H1 (cell line): ENCODE results near the gene UBB. TPM values are rescaled to one million over a fixed set of nuclear protein-coding genes. Genes with fewer than 3 reads are reported as not detected.
A peak's percentile ranks its signal among the peaks of the same experiment; 100 is the strongest.

Source experiments
- CTCF ChIA-PET: fragments of 300-600 bp; sonication (Branson Sonifier 250); formaldehyde crosslinking; loops from one replicate; lab custom pipeline; 2021; ENCODE audit not compliant: partially characterized antibody; lab: Charles Lee
- POLR2A ChIA-PET: fragments of 300-600 bp; sonication (Branson Sonifier 250); formaldehyde crosslinking; loops from one replicate; lab custom pipeline; 2021; ENCODE audit warnings: inconsistent platforms; ENCODE audit not compliant: partially characterized antibody; lab: Charles Lee
- DNase-seq, 2 experiments: peaks; one replicate each; pipeline versions ENCODE4 v3.0.0 to v3.0.0-alpha.2; 2010 to 2022; ENCODE audit warnings: low spot score in 2 of 2, low read depth in 1 of 2, mixed read lengths in 1 of 2
- FAIRE-seq: peaks from 2 replicates; lab custom pipeline; 2011; peaks lifted over from hg19 to GRCh38; lab: Jason Lieb, UNC
- H2AFZ ChIP-seq: 2 replicates; pipeline ENCODE4 v1.8.1; 2012; ENCODE audit warnings: low read length, inconsistent platforms
- H2AK5ac ChIP-seq: 2 replicates; pipeline ENCODE4 v1.6.1; 2013; ENCODE audit warnings: low read depth, low read length
- H2BK120ac ChIP-seq: replicated peaks from 2 replicates; pipeline ENCODE3; 2013; ENCODE audit warnings: low read depth, low read length, inconsistent platforms
- H2BK12ac ChIP-seq: 2 replicates; pipeline ENCODE4 v1.6.1; 2013; ENCODE audit warnings: low read depth, low read length
- H2BK15ac ChIP-seq: 2 replicates; pipeline ENCODE4 v1.6.1; 2013; ENCODE audit warnings: low read length
- H2BK20ac ChIP-seq: 2 replicates; pipeline ENCODE4 v1.6.1; 2013; ENCODE audit warnings: low read length
- H2BK5ac ChIP-seq: 2 replicates; pipeline ENCODE4 v1.6.1; 2013; ENCODE audit warnings: low read depth, low read length
- H3K14ac ChIP-seq: 2 replicates; pipeline ENCODE4 v1.6.1; 2013; ENCODE audit warnings: inconsistent platforms; ENCODE audit not compliant: insufficient read length
- H3K18ac ChIP-seq: 2 replicates; pipeline ENCODE4 v1.6.1; 2013; ENCODE audit warnings: low read length; ENCODE audit errors: extremely low read depth
- H3K23ac ChIP-seq: 2 replicates; pipeline ENCODE4 v1.6.1; 2013; ENCODE audit warnings: inconsistent platforms; ENCODE audit not compliant: insufficient read length
- H3K23me2 ChIP-seq: 2 replicates; pipeline ENCODE4 v1.6.1; 2013; ENCODE audit warnings: low read depth, low read length
- H3K27ac ChIP-seq: 2 replicates; pipeline ENCODE4 v1.6.1; 2011; ENCODE audit warnings: low read depth, low read length, inconsistent platforms
- H3K27me3 ChIP-seq, 4 experiments: replicated peaks in 1 of 4; 1 replicate in 1 of 4; 2 replicates in 3 of 4; pipeline versions ENCODE4 v1.6.1 to v1.8.1; 2011 to 2013; ENCODE audit warnings: low read length in 3 of 4, mild to moderate bottlenecking in 3 of 4, inconsistent platforms in 2 of 4, mixed read lengths in 2 of 4, moderate library complexity in 1 of 4; ENCODE audit not compliant: control insufficient read depth in 3 of 4, insufficient read depth in 3 of 4; ENCODE audit errors: extremely low read depth in 1 of 4
- H3K36me3 ChIP-seq, 4 experiments: 2 replicates each; pipeline versions ENCODE4 v1.6.1 to v1.8.1; 2011 to 2013; ENCODE audit warnings: mild to moderate bottlenecking in 4 of 4, low read length in 3 of 4, moderate library complexity in 2 of 4, control low read depth in 1 of 4, inconsistent platforms in 1 of 4; ENCODE audit not compliant: insufficient read depth in 4 of 4, control insufficient read depth in 2 of 4
- H3K4ac ChIP-seq: replicated peaks from 2 replicates; pipeline ENCODE3; 2013; ENCODE audit warnings: low read length, low read depth, mixed read lengths, inconsistent platforms; ENCODE audit not compliant: insufficient read length
- H3K4me1 ChIP-seq, 4 experiments: replicated peaks in 1 of 4; 1 replicate in 1 of 4; 2 replicates in 3 of 4; pipeline versions ENCODE4 v1.6.1 to v1.8.1; 2011 to 2013; ENCODE audit warnings: low read length in 3 of 4, inconsistent platforms in 2 of 4, mixed read lengths in 1 of 4; ENCODE audit not compliant: insufficient read depth in 4 of 4, control insufficient read depth in 3 of 4
- H3K4me2 ChIP-seq, 2 experiments: 2 replicates each; pipeline versions ENCODE4 v1.6.1 to v1.8.1; 2011 to 2013; ENCODE audit warnings: low read depth in 2 of 2, low read length in 2 of 2, control low read depth in 1 of 2, inconsistent platforms in 1 of 2, mild to moderate bottlenecking in 1 of 2; ENCODE audit not compliant: insufficient read depth in 1 of 2
- H3K4me3 ChIP-seq, 4 experiments: fragments of 200-600, 300-600 bp in 1 of 4; sonication (generic), shearing (Covaris generic), sonication (Bioruptor Twin) in 1 of 4; 2 replicates each; pipeline versions ENCODE4 v1.5.1 to v1.8.1; 2011 to 2016; ENCODE audit warnings: low read length in 4 of 4, low read depth in 3 of 4, control low read depth in 2 of 4, inconsistent platforms in 2 of 4, mild to moderate bottlenecking in 2 of 4, mixed read lengths in 1 of 4, moderate library complexity in 1 of 4; ENCODE audit not compliant: insufficient read depth in 2 of 4; ENCODE audit errors: extremely low read depth in 1 of 4
- H3K56ac ChIP-seq: replicated peaks from 2 replicates; pipeline ENCODE3; 2013; ENCODE audit warnings: low read depth, mild to moderate bottlenecking, mixed read lengths, low read length, inconsistent platforms; ENCODE audit not compliant: insufficient read length
- H3K79me1 ChIP-seq: 2 replicates; pipeline ENCODE4 v1.6.1; 2013; ENCODE audit warnings: low read depth, low read length, control low read depth
- H3K79me2 ChIP-seq, 2 experiments: 2 replicates each; pipeline versions ENCODE4 v1.6.1 to v1.8.1; 2012 to 2013; ENCODE audit warnings: low read length in 2 of 2, mild to moderate bottlenecking in 2 of 2, inconsistent platforms in 1 of 2; ENCODE audit not compliant: insufficient read depth in 2 of 2, control insufficient read depth in 1 of 2
- H3K9ac ChIP-seq, 4 experiments: replicated peaks in 1 of 4; 1 replicate in 1 of 4; 2 replicates in 3 of 4; pipeline versions ENCODE4 v1.6.1 to v1.8.1; 2011 to 2013; ENCODE audit warnings: low read depth in 3 of 4, low read length in 3 of 4, control low read depth in 2 of 4, mild to moderate bottlenecking in 2 of 4, moderate library complexity in 2 of 4, inconsistent platforms in 1 of 4; ENCODE audit errors: extremely low read depth in 1 of 4
- H3K9me3 ChIP-seq, 2 experiments: 2 replicates each; pipeline versions ENCODE4 v1.6.1 to v1.8.1; 2012 to 2013; ENCODE audit warnings: mild to moderate bottlenecking in 2 of 2, moderate library complexity in 2 of 2, control low read depth in 1 of 2, inconsistent platforms in 1 of 2, low read depth in 1 of 2, low read length in 1 of 2, mixed read lengths in 1 of 2; ENCODE audit not compliant: insufficient read depth in 2 of 2
- H4K20me1 ChIP-seq, 2 experiments: replicated peaks in 1 of 2; 2 replicates each; pipeline versions ENCODE3 to v1.8.1; 2011 to 2013; ENCODE audit warnings: inconsistent platforms in 2 of 2, low read length in 2 of 2, mild to moderate bottlenecking in 1 of 2; ENCODE audit not compliant: insufficient read depth in 2 of 2, control insufficient read depth in 1 of 2
- H4K5ac ChIP-seq: 2 replicates; pipeline ENCODE4 v1.6.1; 2013; ENCODE audit warnings: low read length, low read depth, mixed read lengths, inconsistent platforms; ENCODE audit not compliant: insufficient read length
- H4K8ac ChIP-seq: 2 replicates; pipeline ENCODE4 v1.8.0; 2013; ENCODE audit warnings: mild to moderate bottlenecking, moderate library complexity, low read length, inconsistent platforms; ENCODE audit not compliant: insufficient read depth; ENCODE audit errors: extremely low read depth
- H4K91ac ChIP-seq: replicated peaks from 2 replicates; pipeline ENCODE3; 2013; ENCODE audit warnings: low read length, mixed read lengths, inconsistent platforms; ENCODE audit not compliant: insufficient read length
- CREB1 ChIP-seq: IDR thresholded peaks from 2 replicates; pipeline ENCODE4 v1.6.1; 2012; ENCODE audit warnings: inconsistent platforms
- EGR1 ChIP-seq: IDR thresholded peaks from 2 replicates; pipeline ENCODE4 v1.6.1; 2011; ENCODE audit warnings: low read depth, low read length, borderline replicate concordance
- RFX5 ChIP-seq: IDR thresholded peaks from 2 replicates; pipeline ENCODE4 v1.6.1; 2011; ENCODE audit warnings: low read depth, low read length, improper control_type of control experiment, borderline replicate concordance
- SIN3A ChIP-seq, 2 experiments: IDR thresholded peaks in 1 of 2; conservative IDR thresholded peaks in 1 of 2; 2 replicates each; pipeline ENCODE4 v1.6.1; 2011 to 2012; ENCODE audit warnings: low read length in 2 of 2, improper control_type of control experiment in 1 of 2, low read depth in 1 of 2, mild to moderate bottlenecking in 1 of 2
- ZNF274 ChIP-seq: IDR thresholded peaks from 2 replicates; pipeline ENCODE4 v1.7.0; 2012; ENCODE audit warnings: low read length, borderline replicate concordance; ENCODE audit errors: extremely low read depth
- WGBS, 2 experiments: shearing (Covaris generic) in 1 of 2; methylation state at CpG; one replicate each; pipeline versions ENCODE4 v1.1.6 to v1.1.7; 2013 to 2015; ENCODE audit warnings: low lambda C conversion rate in 2 of 2, mixed read lengths in 2 of 2, inconsistent platforms in 1 of 2, low coverage in 1 of 2, missing lambda C conversion rate in 1 of 2; ENCODE audit not compliant: insufficient replicate concordance in 2 of 2, insufficient coverage in 1 of 2, insufficient read length in 1 of 2; ENCODE audit errors: extremely low coverage in 1 of 2, missing lambda C conversion rate in 1 of 2; 5-methylcytosine and 5-hydroxymethylcytosine counted together
- polyA plus RNA-seq, 7 experiments: library from polyadenylated mRNA; depleted of rRNA in 3 of 7; stranded (reverse) in 5 of 7; unstranded in 2 of 7; fragments of >200 nt in 5 of 7; fragments of 200-250 nt in 2 of 7; gene quantifications; 1 replicate in 5 of 7; 2 replicates in 1 of 7; 4 replicates in 1 of 7; pipeline versions ENCODE4 v1.2.1 to v1.2.3, GENCODE V29; 2011 to 2013; ENCODE audit warnings: missing spikeins in 2 of 7, mixed read lengths in 2 of 7
- total RNA-seq: library from RNA; stranded (reverse); fragmentation: NEBNext Ultra II Directional; extraction: Animal tissue kit (Norgen Biotek cat#: 25700); gene quantifications from 2 replicates; pipeline ENCODE4 v1.2.1, GENCODE V29; 2021

Gene UBB
- total and polyA plus RNA-seq, 2 of the 8 experiments (the other 6 are each of a cell fraction or from before 2014, with no cell fraction given), result 1,597 to 1,605 TPM

- no peak overlapping the region for H2AK5ac ChIP-seq
- CTCF ChIA-PET, result interaction anchor here (1.2 to 2.5 kb wide), 4 partner anchors 9 to 63 kb away, joined by 3 to 16 read pairs (median 7); no protein-coding TSS in a partner anchor
- H3K36me3 ChIP-seq, result no peaks in the 10 kb centered on the region
- H3K79me2 ChIP-seq, result no peaks in the 10 kb centered on the region
- H2BK20ac ChIP-seq, result no peak overlapping the region
- no peak overlapping the region for H2BK120ac ChIP-seq
- H2AFZ ChIP-seq, result no peak overlapping the region
- DNase-seq, result no peak
- H3K23me2 ChIP-seq, result no peaks in the 10 kb centered on the region
- H3K4me3 ChIP-seq, result no peak overlapping the region
- H3K18ac ChIP-seq, result no peak overlapping the region
- H3K27me3 ChIP-seq, result no peaks in the 10 kb centered on the region; a peak in 1 of 7 replicates
- H4K8ac ChIP-seq, result peak overlapping the region; percentile 45; the same call in 1 of the 2 replicates
- H3K9ac ChIP-seq, result no peak overlapping the region
- no peak overlapping the region for H3K4me2 ChIP-seq
- no peak overlapping the region for H3K14ac ChIP-seq
- H3K56ac ChIP-seq, result no peak overlapping the region
- no peak overlapping the region for H2BK15ac ChIP-seq
- no peak overlapping the region for H2BK12ac ChIP-seq
- no peaks in the 10 kb centered on the region for H3K79me1 ChIP-seq
- H4K5ac ChIP-seq, result no peak overlapping the region
- H3K9me3 ChIP-seq, result no peaks in the 10 kb centered on the region
- no peaks in the 10 kb centered on the region for H3K4me1 ChIP-seq
- no peak overlapping the region for H4K91ac ChIP-seq
- no peak overlapping the region for H3K27ac ChIP-seq
- H3K4ac ChIP-seq, result no peak overlapping the region
- POLR2A ChIA-PET, result interaction anchor here (1.0 to 6.0 kb wide), 3 partner anchors 13 to 45 kb away, joined by 5 to 75 read pairs (median 11); partner anchors contain the start of gene UBB
- no peak for FAIRE-seq
- 81% methylated on average over 20 of the region's 20 CpGs; no CpG with 5 or more reads in 1 of the 2 experiments for WGBS, 2 experiments
- H4K20me1 ChIP-seq, result no peaks in the 10 kb centered on the region
- TF ChIP-seq CREB1 (no peak), SIN3A (conservative IDR thresholded peaks at IDR 0.05 in 1 of 2, IDR thresholded peaks at IDR 0.05 in 1 of 2; ENCODE audit: low read depth in 1 of 2, low read length in 2 of 2) (no peak), EGR1 (no peak), RFX5 (no peak), ZNF274 (no peak)
- H2BK5ac ChIP-seq, result no peak overlapping the region; the same call in 1 of the 2 replicates
- H3K23ac ChIP-seq, result no peak overlapping the region
These were observed 45.1 kb downstream of the UBB start for GRCh38 chr17:16425698-16426659.
